IPS-18c (cell line): ENCODE data around the gene TMOD4.
"Not testable (repeated sequence)": the region's sequence is repeated elsewhere in the genome, so short reads cannot be mapped to it uniquely, and the experiment has no call there.

Experiments used
- H3K4me3 ChIP-seq: 2 replicates; pipeline ENCODE4 v1.7.0; 2013; ENCODE audit warnings: low read depth, mild to moderate bottlenecking, low read length, moderate library complexity; ENCODE audit not compliant: insufficient read depth
- H3K9me3 ChIP-seq: one replicate; pipeline ENCODE4 v1.6.1; 2013; ENCODE audit warnings: mild to moderate bottlenecking, low read length, moderate library complexity; ENCODE audit not compliant: control insufficient read depth, insufficient read depth

The TMOD4 gene

GRCh38 chr1:151188667-151189066, 12.9 kb upstream of the TMOD4 start:
- not testable (repeated sequence) for H3K9me3 ChIP-seq
- H3K4me3 ChIP-seq: peak overlapping the region; percentile 99

GRCh38 chr1:151187205-151187604, 11.4 kb upstream of the TMOD4 start:
- Histone ChIP-seq H3K4me3 (no peak overlapping the region), H3K9me3 (peaks cover 4% of the 10 kb centered on the region)

- H3K9me3 ChIP-seq: peaks cover 4% of the 10 kb centered on the region
- H3K4me3 ChIP-seq: no peak overlapping the region
These were observed 8.4 kb upstream of the TMOD4 start for GRCh38 chr1:151184211-151184610.

- no peaks in the 10 kb centered on the region for H3K9me3 ChIP-seq
- no peak overlapping the region for H3K4me3 ChIP-seq
These were observed 799 bp upstream of the TMOD4 start for GRCh38 chr1:151176514-151177045.

- Histone ChIP-seq H3K4me3 (no peak overlapping the region), H3K9me3 (no peaks in the 10 kb centered on the region)
These were observed 590 bp downstream of the TMOD4 start for GRCh38 chr1:151175041-151175741.

- no peak overlapping the region for H3K4me3 ChIP-seq
- no peaks in the 10 kb centered on the region for H3K9me3 ChIP-seq
These were observed 4.6 kb downstream of the TMOD4 start for GRCh38 chr1:151171190-151171589.

- Histone ChIP-seq H3K9me3 (no peaks in the 10 kb centered on the region), H3K4me3 (peak overlapping the region; percentile 94; the same call in 1 of the 2 replicates)
These were observed 8.7 kb downstream of the TMOD4 start for GRCh38 chr1:151167116-151167515.

GRCh38 chr1:151166505-151166956, 9.2 kb downstream of the TMOD4 start:
- peak overlapping the region; percentile 94 for H3K4me3 ChIP-seq
- no peaks in the 10 kb centered on the region for H3K9me3 ChIP-seq

GRCh38 chr1:151165738-151166504, 9.9 kb downstream of the TMOD4 start, which contains the start of the genes LYSMD1 and SCNM1:
Gene LYSMD1 (minus strand): TSS chr1:151165902. CDS start chr1:151165258, 644 bp downstream.
Gene SCNM1 (plus strand): TSS chr1:151166144. CDS start chr1:151166153, 9 bp downstream.
- H3K4me3 ChIP-seq: peak within 1 kb of the TSS; percentile 94
- no peaks in the 10 kb centered on the region for H3K9me3 ChIP-seq

GRCh38 chr1:151165281-151165737, 10.5 kb downstream of the TMOD4 start:
- Histone ChIP-seq H3K4me3 (peak overlapping the region; percentile 73), H3K9me3 (no peaks in the 10 kb centered on the region)

GRCh38 chr1:151164732-151165280, 11.0 kb downstream of the TMOD4 start:
- Histone ChIP-seq H3K9me3 (no peaks in the 10 kb centered on the region), H3K4me3 (peak overlapping the region; percentile 73)

GRCh38 chr1:151159373-151159772, 16.4 kb downstream of the TMOD4 start:
- H3K4me3 ChIP-seq: no peak overlapping the region
- no peaks in the 10 kb centered on the region for H3K9me3 ChIP-seq

GRCh38 chr1:151158751-151159251, 17.0 kb downstream of the TMOD4 start:
- Histone ChIP-seq H3K9me3 (no peaks in the 10 kb centered on the region), H3K4me3 (no peak overlapping the region)

- no peaks in the 10 kb centered on the region for H3K9me3 ChIP-seq
- H3K4me3 ChIP-seq: no peak overlapping the region
These were observed 17.5 kb downstream of the TMOD4 start for GRCh38 chr1:151158326-151158725.

- Histone ChIP-seq H3K9me3 (no peaks in the 10 kb centered on the region), H3K4me3 (no peak overlapping the region)
These were observed 18.7 kb downstream of the TMOD4 start for GRCh38 chr1:151157067-151157531.

- no peak within 1 kb of the TSS for H3K4me3 ChIP-seq
- H3K9me3 ChIP-seq: no peaks in the 10 kb centered on the region
These were observed 19.3 kb downstream of the TMOD4 start, which contains the start of gene TNFAIP8L2 for GRCh38 chr1:151156515-151156819. Gene TNFAIP8L2 (plus strand): TSS chr1:151156649. CDS start chr1:151158698, 2,049 bp downstream.

- no peak overlapping the region for H3K4me3 ChIP-seq
- no peaks in the 10 kb centered on the region for H3K9me3 ChIP-seq
These were observed 28.1 kb downstream of the TMOD4 start for GRCh38 chr1:151147665-151148064.
